HepG2 (cell line): Measurements from ENCODE around the gene SLC35B2. TPM values are rescaled to one million over a fixed set of nuclear protein-coding genes. Genes with fewer than 3 reads are reported as not detected.
A peak's percentile ranks its signal among the peaks of the same experiment; 100 is the strongest.

Source experiments
- GPN1 ChIP-seq: sonication (generic); formaldehyde crosslinking; IDR thresholded peaks from 2 replicates; pipeline ENCODE4 v1.5.1; 2020; ENCODE audit warnings: missing genetic modification reagents, borderline replicate concordance
- HOXD1 ChIP-seq: sonication (generic); formaldehyde crosslinking; IDR thresholded peaks from 2 replicates; pipeline ENCODE4 v1.5.0; 2020; ENCODE audit warnings: missing genetic modification reagents
- KDM5B ChIP-seq: sonication (generic); formaldehyde crosslinking; IDR thresholded peaks from 2 replicates; pipeline ENCODE4 v1.4.0; 2020; ENCODE audit warnings: missing genetic modification reagents, mild to moderate bottlenecking, borderline replicate concordance
- KLF12 ChIP-seq: sonication (generic); formaldehyde crosslinking; IDR thresholded peaks from 2 replicates; pipeline ENCODE4 v1.4.0; 2020; ENCODE audit warnings: missing genetic modification reagents, borderline replicate concordance
- MLX ChIP-seq: IDR thresholded peaks from 2 replicates; pipeline ENCODE4 v1.6.1; 2016
- MTA3 ChIP-seq: sonication (generic); formaldehyde crosslinking; IDR thresholded peaks from 2 replicates; pipeline ENCODE4 v1.4.0; 2020; ENCODE audit warnings: missing genetic modification reagents
- RBFOX2 ChIP-seq: fragments of 200-400 bp; formaldehyde crosslinking; IDR thresholded peaks from 2 replicates; pipeline ENCODE4 v1.6.1; 2017; ENCODE audit warnings: low read depth, mild to moderate bottlenecking, low read length
- SAFB2 ChIP-seq: sonication (generic); formaldehyde crosslinking; IDR thresholded peaks from 2 replicates; pipeline ENCODE4 v1.5.1; 2020; ENCODE audit warnings: missing genetic modification reagents, low read depth, mild to moderate bottlenecking, borderline replicate concordance
- SOX6 ChIP-seq, 2 experiments: fragments of 450-650 bp in 1 of 2; sonication (generic) in 1 of 2; formaldehyde crosslinking in 1 of 2; IDR thresholded peaks; 2 replicates each; pipeline versions ENCODE4 v1.4.0 to v1.6.1; 2017 to 2020; ENCODE audit warnings: antibody characterized with exemption in 1 of 2, mild to moderate bottlenecking in 1 of 2, missing genetic modification reagents in 1 of 2
- TFE3 ChIP-seq: IDR thresholded peaks from 2 replicates; pipeline ENCODE4 v1.6.1; 2016
- ZNF34 ChIP-seq: sonication (generic); formaldehyde crosslinking; IDR thresholded peaks from 2 replicates; pipeline ENCODE4 v1.4.0; 2020; ENCODE audit warnings: mild to moderate bottlenecking, missing genetic modification reagents, borderline replicate concordance
- ZNF557 ChIP-seq: sonication (generic); formaldehyde crosslinking; IDR thresholded peaks from 2 replicates; pipeline ENCODE4 v1.4.0; 2020; ENCODE audit warnings: missing genetic modification reagents
- ZNF746 ChIP-seq: sonication (generic); formaldehyde crosslinking; IDR thresholded peaks from 2 replicates; pipeline ENCODE4 v1.8.0; 2022; ENCODE audit warnings: mild to moderate bottlenecking, missing genetic modification reagents
- polyA plus RNA-seq, 8 experiments: library from polyadenylated mRNA; depleted of rRNA in 3 of 8; stranded (reverse) in 7 of 8; unstranded in 1 of 8; fragments of >200 nt; fragmentation: Illumina TruSeq in 4 of 8; extraction: Trizol in 4 of 8; gene quantifications; 2 replicates each; pipeline versions ENCODE4 v1.2.1 to v1.2.3, GENCODE V29; 2011 to 2016; ENCODE audit warnings: low read depth in 4 of 8, missing spikeins in 1 of 8, mixed read lengths in 1 of 8; ENCODE audit not compliant: insufficient read depth in 1 of 8
- total RNA-seq, 5 experiments: library from RNA; depleted of rRNA; stranded (reverse); fragments of >200 nt; fragmentation: Illumina TruSeq; extraction: Trizol; gene quantifications; 2 replicates each; pipeline ENCODE4 v1.2.3, GENCODE V29; 2016; ENCODE audit warnings: low read depth in 1 of 5
- TF ChIP-seq, protein P1 (sequence below): sonication (generic); formaldehyde crosslinking; IDR thresholded peaks from 2 replicates; pipeline ENCODE4 v1.5.1; 2020; ENCODE audit warnings: missing genetic modification reagents, mild to moderate bottlenecking, borderline replicate concordance
- TF ChIP-seq, protein P2 (sequence below): sonication (generic); formaldehyde crosslinking; IDR thresholded peaks from 2 replicates; pipeline ENCODE4 v1.4.0; 2020; ENCODE audit warnings: missing genetic modification reagents, mild to moderate bottlenecking, borderline replicate concordance
- TF ChIP-seq, protein P3 (sequence below): sonication (generic); formaldehyde crosslinking; IDR thresholded peaks from 2 replicates; pipeline ENCODE4 v1.8.1; 2022; ENCODE audit warnings: mild to moderate bottlenecking, missing genetic modification reagents
- TF ChIP-seq, protein P4 (sequence below): sonication (generic); formaldehyde crosslinking; IDR thresholded peaks from 2 replicates; pipeline ENCODE4 v1.5.1; 2020; ENCODE audit warnings: missing genetic modification reagents, mild to moderate bottlenecking, borderline replicate concordance
- TF ChIP-seq, protein P5 (sequence below): sonication (generic); formaldehyde crosslinking; IDR thresholded peaks from 2 replicates; pipeline ENCODE4 v1.4.0; 2020; ENCODE audit warnings: missing genetic modification reagents, mild to moderate bottlenecking, borderline replicate concordance

SLC35B2 gene
- total and polyA plus RNA-seq, 2 of the 13 experiments (the other 11 are each of a cell fraction or from before 2014, with no cell fraction given), result 61.1 to 148 TPM

- no peak for TF ChIP-seq TFE3 (CRISPR knock-in tag)
- no peak for TF ChIP-seq GPN1
- TF ChIP-seq HOXD1 (CRISPR knock-in tag), result no peak
- no peak for TF ChIP-seq SAFB2 (CRISPR knock-in tag)
- TF ChIP-seq, protein P1, sequence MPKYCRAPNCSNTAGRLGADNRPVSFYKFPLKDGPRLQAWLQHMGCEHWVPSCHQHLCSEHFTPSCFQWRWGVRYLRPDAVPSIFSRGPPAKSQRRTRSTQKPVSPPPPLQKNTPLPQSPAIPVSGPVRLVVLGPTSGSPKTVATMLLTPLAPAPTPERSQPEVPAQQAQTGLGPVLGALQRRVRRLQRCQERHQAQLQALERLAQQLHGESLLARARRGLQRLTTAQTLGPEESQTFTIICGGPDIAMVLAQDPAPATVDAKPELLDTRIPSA (CRISPR knock-in tag), result no peak
- no peak for TF ChIP-seq RBFOX2
- no peak for TF ChIP-seq ZNF746 (CRISPR knock-in tag)
- TF ChIP-seq, protein P2, sequence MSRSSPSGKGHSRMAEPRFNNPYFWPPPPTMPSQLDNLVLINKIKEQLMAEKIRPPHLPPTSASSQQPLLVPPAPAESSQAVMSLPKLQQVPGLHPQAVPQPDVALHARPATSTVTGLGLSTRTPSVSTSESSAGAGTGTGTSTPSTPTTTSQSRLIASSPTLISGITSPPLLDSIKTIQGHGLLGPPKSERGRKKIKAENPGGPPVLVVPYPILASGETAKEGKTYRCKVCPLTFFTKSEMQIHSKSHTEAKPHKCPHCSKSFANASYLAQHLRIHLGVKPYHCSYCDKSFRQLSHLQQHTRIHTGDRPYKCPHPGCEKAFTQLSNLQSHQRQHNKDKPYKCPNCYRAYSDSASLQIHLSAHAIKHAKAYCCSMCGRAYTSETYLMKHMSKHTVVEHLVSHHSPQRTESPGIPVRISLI, result no peak
- no peak for TF ChIP-seq MLX
- TF ChIP-seq, protein P3, sequence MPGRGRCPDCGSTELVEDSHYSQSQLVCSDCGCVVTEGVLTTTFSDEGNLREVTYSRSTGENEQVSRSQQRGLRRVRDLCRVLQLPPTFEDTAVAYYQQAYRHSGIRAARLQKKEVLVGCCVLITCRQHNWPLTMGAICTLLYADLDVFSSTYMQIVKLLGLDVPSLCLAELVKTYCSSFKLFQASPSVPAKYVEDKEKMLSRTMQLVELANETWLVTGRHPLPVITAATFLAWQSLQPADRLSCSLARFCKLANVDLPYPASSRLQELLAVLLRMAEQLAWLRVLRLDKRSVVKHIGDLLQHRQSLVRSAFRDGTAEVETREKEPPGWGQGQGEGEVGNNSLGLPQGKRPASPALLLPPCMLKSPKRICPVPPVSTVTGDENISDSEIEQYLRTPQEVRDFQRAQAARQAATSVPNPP (CRISPR knock-in tag), result no peak
- TF ChIP-seq SOX6 (IDR thresholded peaks at IDR 0.05), result no peak
- 0 out of 2 replicates have a peak, but pooled peaks have one; percentile 34 for TF ChIP-seq SOX6 (CRISPR knock-in tag; IDR thresholded peaks at IDR 0.05)
- no peak for TF ChIP-seq MTA3 (CRISPR knock-in tag)
- TF ChIP-seq, protein P4, sequence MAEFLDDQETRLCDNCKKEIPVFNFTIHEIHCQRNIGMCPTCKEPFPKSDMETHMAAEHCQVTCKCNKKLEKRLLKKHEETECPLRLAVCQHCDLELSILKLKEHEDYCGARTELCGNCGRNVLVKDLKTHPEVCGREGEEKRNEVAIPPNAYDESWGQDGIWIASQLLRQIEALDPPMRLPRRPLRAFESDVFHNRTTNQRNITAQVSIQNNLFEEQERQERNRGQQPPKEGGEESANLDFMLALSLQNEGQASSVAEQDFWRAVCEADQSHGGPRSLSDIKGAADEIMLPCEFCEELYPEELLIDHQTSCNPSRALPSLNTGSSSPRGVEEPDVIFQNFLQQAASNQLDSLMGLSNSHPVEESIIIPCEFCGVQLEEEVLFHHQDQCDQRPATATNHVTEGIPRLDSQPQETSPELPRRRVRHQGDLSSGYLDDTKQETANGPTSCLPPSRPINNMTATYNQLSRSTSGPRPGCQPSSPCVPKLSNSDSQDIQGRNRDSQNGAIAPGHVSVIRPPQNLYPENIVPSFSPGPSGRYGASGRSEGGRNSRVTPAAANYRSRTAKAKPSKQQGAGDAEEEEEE (CRISPR knock-in tag), result no peak
- TF ChIP-seq, protein P5, sequence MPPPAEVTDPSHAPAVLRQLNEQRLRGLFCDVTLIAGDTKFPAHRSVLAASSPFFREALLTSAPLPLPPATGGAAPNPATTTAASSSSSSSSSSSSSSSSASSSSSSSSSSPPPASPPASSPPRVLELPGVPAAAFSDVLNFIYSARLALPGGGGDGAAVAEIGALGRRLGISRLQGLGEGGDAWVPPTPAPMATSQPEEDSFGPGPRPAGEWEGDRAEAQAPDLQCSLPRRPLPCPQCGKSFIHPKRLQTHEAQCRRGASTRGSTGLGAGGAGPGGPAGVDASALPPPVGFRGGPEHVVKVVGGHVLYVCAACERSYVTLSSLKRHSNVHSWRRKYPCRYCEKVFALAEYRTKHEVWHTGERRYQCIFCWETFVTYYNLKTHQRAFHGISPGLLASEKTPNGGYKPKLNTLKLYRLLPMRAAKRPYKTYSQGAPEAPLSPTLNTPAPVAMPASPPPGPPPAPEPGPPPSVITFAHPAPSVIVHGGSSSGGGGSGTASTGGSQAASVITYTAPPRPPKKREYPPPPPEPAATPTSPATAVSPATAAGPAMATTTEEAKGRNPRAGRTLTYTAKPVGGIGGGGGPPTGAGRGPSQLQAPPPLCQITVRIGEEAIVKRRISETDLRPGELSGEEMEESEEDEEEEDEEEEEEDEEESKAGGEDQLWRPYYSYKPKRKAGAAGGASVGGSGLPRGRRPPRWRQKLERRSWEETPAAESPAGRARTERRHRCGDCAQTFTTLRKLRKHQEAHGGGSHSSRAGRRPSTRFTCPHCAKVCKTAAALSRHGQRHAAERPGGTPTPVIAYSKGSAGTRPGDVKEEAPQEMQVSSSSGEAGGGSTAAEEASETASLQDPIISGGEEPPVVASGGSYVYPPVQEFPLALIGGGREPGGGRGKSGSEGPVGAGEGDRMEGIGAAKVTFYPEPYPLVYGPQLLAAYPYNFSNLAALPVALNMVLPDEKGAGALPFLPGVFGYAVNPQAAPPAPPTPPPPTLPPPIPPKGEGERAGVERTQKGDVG (CRISPR knock-in tag), result no peak
- no peak for TF ChIP-seq ZNF557 (CRISPR knock-in tag)
- peak; percentile 92 for TF ChIP-seq KDM5B (CRISPR knock-in tag)
- TF ChIP-seq KLF12, result no peak
- TF ChIP-seq ZNF34 (CRISPR knock-in tag), result no peak
Measured at GRCh38 chr6:44217332-44218143, 39.8 kb downstream of the SLC35B2 start (continued).
